K562 (cell line): ENCODE results near the gene RUSC1. TPM values are rescaled to one million over a fixed set of nuclear protein-coding genes. Genes with fewer than 3 reads are reported as not detected.

Experiments
- ADNP ChIP-seq: fragments of 200-800 bp; sonication (Bioruptor generic); IDR thresholded peaks from 2 replicates; pipeline ENCODE4 v1.6.1; 2016; ENCODE audit warnings: missing genetic modification characterization, missing compliant biosample characterization
- ERF ChIP-seq: fragments of 450-650 bp; formaldehyde crosslinking; IDR thresholded peaks from 2 replicates; pipeline ENCODE4 v1.4.0; 2020; ENCODE audit warnings: mild to moderate bottlenecking, mixed read lengths
- HDAC2 ChIP-seq: fragments of 450-650 bp; IDR thresholded peaks from 2 replicates; pipeline ENCODE4 v1.6.1; 2016; ENCODE audit warnings: mild to moderate bottlenecking
- MAFF ChIP-seq: IDR thresholded peaks from 2 replicates; pipeline ENCODE4 v1.6.1; 2012; ENCODE audit warnings: low read length, improper control_type of control experiment
- PHB2 ChIP-seq: fragments of 450-650 bp; IDR thresholded peaks from 2 replicates; pipeline ENCODE4 v1.6.1; 2017; ENCODE audit warnings: low read depth
- POLR2AphosphoS5 ChIP-seq: IDR thresholded peaks from 2 replicates; pipeline ENCODE4 v1.6.1; 2011; ENCODE audit warnings: mild to moderate bottlenecking, low read depth, low read length, moderate library complexity; ENCODE audit not compliant: control insufficient read depth, insufficient read depth
- PREB ChIP-seq: sonication (generic); formaldehyde crosslinking; IDR thresholded peaks from 2 replicates; pipeline ENCODE4 v1.8.1; 2023; ENCODE audit warnings: mild to moderate bottlenecking, missing genetic modification reagents
- TAF7 ChIP-seq: fragments of 450-650 bp; IDR thresholded peaks from 2 replicates; pipeline ENCODE4 v1.6.1; 2016; ENCODE audit warnings: missing genetic modification characterization, missing compliant biosample characterization
- TGIF2 ChIP-seq: sonication (generic); formaldehyde crosslinking; IDR thresholded peaks from 2 replicates; pipeline ENCODE4 v1.8.1; 2022; ENCODE audit warnings: mild to moderate bottlenecking, missing genetic modification reagents, moderate library complexity
- ZNF124 ChIP-seq: sonication (generic); formaldehyde crosslinking; IDR thresholded peaks from 2 replicates; pipeline ENCODE4 v1.8.1; 2022; ENCODE audit warnings: missing genetic modification reagents
- ZNF512 ChIP-seq: IDR thresholded peaks from 2 replicates; pipeline ENCODE4 v1.6.1; 2016; ENCODE audit warnings: missing genetic modification characterization, missing compliant biosample characterization
- ZNF830 ChIP-seq: fragments of 250-450 bp; sonication (Bioruptor Pico); IDR thresholded peaks from 2 replicates; pipeline ENCODE4 v1.5.0; 2021; ENCODE audit warnings: mild to moderate bottlenecking
- polyA plus RNA-seq, 8 experiments: library from polyadenylated mRNA; depleted of rRNA in 4 of 8; stranded (reverse) in 5 of 8; unstranded in 3 of 8; fragments of >200 nt; fragmentation: Nextera tagmentation in 2 of 8; fragmentation: Illumina TruSeq in 1 of 8; extraction: Ambion mirVana in 2 of 8; extraction: Trizol in 1 of 8; gene quantifications; 2 replicates each; pipeline versions ENCODE4 v1.2.1 to v1.2.3, GENCODE V29; 2011 to 2014; ENCODE audit warnings: inconsistent platforms in 1 of 8, missing spikeins in 1 of 8
- total RNA-seq, 7 experiments: library from RNA; depleted of rRNA in 6 of 7; stranded (reverse); fragments of >200 nt in 6 of 7; fragmentation: Illumina TruSeq in 2 of 7; extraction: Trizol in 2 of 7; gene quantifications; 2 replicates each; pipeline versions ENCODE4 v1.2.1 to v1.2.3, GENCODE V29; 2011 to 2021; ENCODE audit warnings: low replicate concordance in 1 of 7
- TF ChIP-seq, protein P1 (sequence below): fragments of 250-450 bp; sonication (Bioruptor Pico); IDR thresholded peaks from 2 replicates; pipeline ENCODE4 v1.5.0; 2022; ENCODE audit warnings: mild to moderate bottlenecking
- TF ChIP-seq, protein P2 (sequence below): sonication (generic); formaldehyde crosslinking; IDR thresholded peaks from 2 replicates; pipeline ENCODE4 v1.8.0; 2022; ENCODE audit warnings: missing genetic modification reagents, mild to moderate bottlenecking, moderate library complexity, borderline replicate concordance
- TF ChIP-seq, protein P3 (sequence below): sonication (generic); formaldehyde crosslinking; IDR thresholded peaks from 2 replicates; pipeline ENCODE4 v1.8.0; 2022; ENCODE audit warnings: mild to moderate bottlenecking, low read depth, missing genetic modification reagents
- TF ChIP-seq, protein P4 (sequence below): fragments of 250-450 bp; sonication (Bioruptor Pico); IDR thresholded peaks from 2 replicates; pipeline ENCODE4 v1.9.0; 2021; ENCODE audit warnings: mild to moderate bottlenecking
- TF ChIP-seq, protein P5 (sequence below): IDR thresholded peaks from 2 replicates; pipeline ENCODE4 v1.6.1; 2011; ENCODE audit warnings: borderline replicate concordance, low read depth, mild to moderate bottlenecking, moderate library complexity, low read length; ENCODE audit not compliant: insufficient read depth, poor library complexity, severe bottlenecking

Gene RUSC1
- total and polyA plus RNA-seq, 9 of the 15 experiments (the other 6 are each of a cell fraction or from before 2014, with no cell fraction given): 5.7 to 68.3 (median 33.6) TPM

- TF ChIP-seq, protein P1, sequence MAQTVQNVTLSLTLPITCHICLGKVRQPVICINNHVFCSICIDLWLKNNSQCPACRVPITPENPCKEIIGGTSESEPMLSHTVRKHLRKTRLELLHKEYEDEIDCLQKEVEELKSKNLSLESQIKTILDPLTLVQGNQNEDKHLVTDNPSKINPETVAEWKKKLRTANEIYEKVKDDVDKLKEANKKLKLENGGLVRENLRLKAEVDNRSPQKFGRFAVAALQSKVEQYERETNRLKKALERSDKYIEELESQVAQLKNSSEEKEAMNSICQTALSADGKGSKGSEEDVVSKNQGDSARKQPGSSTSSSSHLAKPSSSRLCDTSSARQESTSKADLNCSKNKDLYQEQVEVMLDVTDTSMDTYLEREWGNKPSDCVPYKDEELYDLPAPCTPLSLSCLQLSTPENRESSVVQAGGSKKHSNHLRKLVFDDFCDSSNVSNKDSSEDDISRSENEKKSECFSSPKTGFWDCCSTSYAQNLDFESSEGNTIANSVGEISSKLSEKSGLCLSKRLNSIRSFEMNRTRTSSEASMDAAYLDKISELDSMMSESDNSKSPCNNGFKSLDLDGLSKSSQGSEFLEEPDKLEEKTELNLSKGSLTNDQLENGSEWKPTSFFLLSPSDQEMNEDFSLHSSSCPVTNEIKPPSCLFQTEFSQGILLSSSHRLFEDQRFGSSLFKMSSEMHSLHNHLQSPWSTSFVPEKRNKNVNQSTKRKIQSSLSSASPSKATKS: no peak
- no peak for TF ChIP-seq ERF (CRISPR knock-in tag)
- TF ChIP-seq TGIF2 (CRISPR knock-in tag): 0 out of 2 replicates have a peak, but pooled peaks have one; percentile 13
- no peak for TF ChIP-seq MAFF
- no peak for TF ChIP-seq TAF7
- no peak for TF ChIP-seq PHB2
- TF ChIP-seq POLR2AphosphoS5: peak; percentile 32; the same call in 1 of the 2 replicates
- TF ChIP-seq PREB: 0 out of 2 replicates have a peak, but pooled peaks have one; percentile 22
- no peak for TF ChIP-seq ZNF830 (CRISPR knock-in tag)
- no peak for TF ChIP-seq ZNF124 (CRISPR knock-in tag)
- TF ChIP-seq, protein P2, sequence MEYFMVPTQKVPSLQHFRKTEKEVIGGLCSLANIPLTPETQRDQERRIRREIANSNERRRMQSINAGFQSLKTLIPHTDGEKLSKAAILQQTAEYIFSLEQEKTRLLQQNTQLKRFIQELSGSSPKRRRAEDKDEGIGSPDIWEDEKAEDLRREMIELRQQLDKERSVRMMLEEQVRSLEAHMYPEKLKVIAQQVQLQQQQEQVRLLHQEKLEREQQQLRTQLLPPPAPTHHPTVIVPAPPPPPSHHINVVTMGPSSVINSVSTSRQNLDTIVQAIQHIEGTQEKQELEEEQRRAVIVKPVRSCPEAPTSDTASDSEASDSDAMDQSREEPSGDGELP (CRISPR knock-in tag): peak; percentile 56; the same call in 1 of the 2 replicates
- no peak for TF ChIP-seq HDAC2
- no peak for TF ChIP-seq ADNP (tag)
- TF ChIP-seq ZNF512: no peak; the same call in 1 of the 2 replicates
- TF ChIP-seq, protein P3, sequence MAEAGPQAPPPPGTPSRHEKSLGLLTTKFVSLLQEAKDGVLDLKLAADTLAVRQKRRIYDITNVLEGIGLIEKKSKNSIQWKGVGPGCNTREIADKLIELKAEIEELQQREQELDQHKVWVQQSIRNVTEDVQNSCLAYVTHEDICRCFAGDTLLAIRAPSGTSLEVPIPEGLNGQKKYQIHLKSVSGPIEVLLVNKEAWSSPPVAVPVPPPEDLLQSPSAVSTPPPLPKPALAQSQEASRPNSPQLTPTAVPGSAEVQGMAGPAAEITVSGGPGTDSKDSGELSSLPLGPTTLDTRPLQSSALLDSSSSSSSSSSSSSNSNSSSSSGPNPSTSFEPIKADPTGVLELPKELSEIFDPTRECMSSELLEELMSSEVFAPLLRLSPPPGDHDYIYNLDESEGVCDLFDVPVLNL (CRISPR knock-in tag): peak; percentile 97
- TF ChIP-seq, protein P4, sequence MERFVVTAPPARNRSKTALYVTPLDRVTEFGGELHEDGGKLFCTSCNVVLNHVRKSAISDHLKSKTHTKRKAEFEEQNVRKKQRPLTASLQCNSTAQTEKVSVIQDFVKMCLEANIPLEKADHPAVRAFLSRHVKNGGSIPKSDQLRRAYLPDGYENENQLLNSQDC: no peak
- TF ChIP-seq, protein P5, sequence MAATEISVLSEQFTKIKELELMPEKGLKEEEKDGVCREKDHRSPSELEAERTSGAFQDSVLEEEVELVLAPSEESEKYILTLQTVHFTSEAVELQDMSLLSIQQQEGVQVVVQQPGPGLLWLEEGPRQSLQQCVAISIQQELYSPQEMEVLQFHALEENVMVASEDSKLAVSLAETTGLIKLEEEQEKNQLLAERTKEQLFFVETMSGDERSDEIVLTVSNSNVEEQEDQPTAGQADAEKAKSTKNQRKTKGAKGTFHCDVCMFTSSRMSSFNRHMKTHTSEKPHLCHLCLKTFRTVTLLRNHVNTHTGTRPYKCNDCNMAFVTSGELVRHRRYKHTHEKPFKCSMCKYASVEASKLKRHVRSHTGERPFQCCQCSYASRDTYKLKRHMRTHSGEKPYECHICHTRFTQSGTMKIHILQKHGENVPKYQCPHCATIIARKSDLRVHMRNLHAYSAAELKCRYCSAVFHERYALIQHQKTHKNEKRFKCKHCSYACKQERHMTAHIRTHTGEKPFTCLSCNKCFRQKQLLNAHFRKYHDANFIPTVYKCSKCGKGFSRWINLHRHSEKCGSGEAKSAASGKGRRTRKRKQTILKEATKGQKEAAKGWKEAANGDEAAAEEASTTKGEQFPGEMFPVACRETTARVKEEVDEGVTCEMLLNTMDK: peak; percentile 74
These were observed 43.4 kb upstream of the RUSC1 start, which contains the start of gene HCN3 (continued) for GRCh38 chr1:155277070-155277901.
